GM18526 (cell line): ENCODE data around the gene PPP2R3C.

Experiments
- POLR2A ChIP-seq: IDR thresholded peaks from 3 replicates; pipeline ENCODE4 v1.6.1; 2011; ENCODE audit not compliant: insufficient read length; ENCODE audit errors: extremely low read depth

PPP2R3C gene

GRCh38 chr14:35140718-35141581, 19.2 kb upstream of the PPP2R3C start:
- TF ChIP-seq POLR2A: no peak

GRCh38 chr14:35138585-35138984, 16.8 kb upstream of the PPP2R3C start:
- no peak for TF ChIP-seq POLR2A

- TF ChIP-seq POLR2A: no peak
These were observed 12.7 kb upstream of the PPP2R3C start for GRCh38 chr14:35134329-35135123.

GRCh38 chr14:35133542-35134328, 11.9 kb upstream of the PPP2R3C start:
- TF ChIP-seq POLR2A: no peak

- TF ChIP-seq POLR2A: no peak
These were observed 2.3 kb upstream of the PPP2R3C start for GRCh38 chr14:35124127-35124526.

DNA sequence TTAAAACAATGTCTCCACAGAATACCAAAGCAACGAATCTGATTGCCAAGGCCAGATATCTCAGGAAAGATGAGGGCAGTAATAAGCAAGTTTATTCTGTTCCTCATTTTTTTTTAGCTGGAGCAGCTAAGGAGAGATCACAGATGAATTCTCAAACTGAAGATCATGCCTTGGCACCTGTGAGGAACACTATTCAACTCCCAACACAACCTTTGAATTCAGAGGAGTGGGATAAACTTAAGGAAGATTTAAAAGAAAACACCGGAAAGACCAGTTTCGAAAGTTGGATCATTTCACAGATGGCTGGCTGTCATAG, 1.6 kb upstream of the PPP2R3C start:
- no peak for TF ChIP-seq POLR2A

GRCh38 chr14:35122696-35123387, 1.1 kb upstream of the PPP2R3C start:
- TF ChIP-seq POLR2A: peak; percentile 42

GRCh38 chr14:35121026-35121886, 534 bp downstream of the PPP2R3C start:
- no peak for TF ChIP-seq POLR2A

DNA sequence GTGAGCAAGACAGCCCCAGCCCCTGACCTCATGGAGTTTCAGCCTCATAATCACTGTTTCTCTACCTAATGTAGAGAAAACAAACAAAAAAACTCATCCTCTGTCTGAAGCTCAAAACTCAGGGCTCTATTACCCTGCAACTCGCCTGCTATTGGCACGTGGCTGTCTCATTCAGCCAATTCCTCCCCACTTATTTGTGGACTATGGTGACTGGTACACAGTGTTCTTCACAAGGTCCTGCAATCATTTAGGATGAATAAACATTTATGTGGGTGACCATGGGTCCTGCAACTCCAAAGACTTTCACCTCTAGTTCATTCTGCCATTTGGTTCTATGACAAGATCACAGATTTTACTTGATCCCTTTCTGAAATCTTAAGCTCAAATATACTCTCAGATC, 4.7 kb downstream of the PPP2R3C start:
- TF ChIP-seq POLR2A: no peak

DNA sequence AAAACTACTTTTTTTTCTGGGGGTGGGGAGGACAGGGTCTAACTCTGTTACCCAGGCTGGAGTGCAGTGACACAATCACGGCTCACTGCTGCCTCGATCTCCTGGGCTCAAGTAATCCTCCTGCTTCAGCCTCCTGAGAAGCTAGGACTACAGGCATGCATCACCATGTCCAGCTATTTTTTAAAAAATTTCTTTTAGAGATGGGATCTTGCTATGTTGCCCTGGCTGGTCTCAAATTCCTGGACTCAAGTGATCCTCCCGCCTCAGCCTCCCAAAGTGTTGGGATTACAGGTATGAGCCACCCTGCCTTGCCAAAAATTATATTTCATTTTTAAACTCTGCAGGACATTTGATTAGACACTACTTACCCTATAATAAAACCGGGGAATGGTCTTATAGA, 5.5 kb downstream of the PPP2R3C start:
- no peak for TF ChIP-seq POLR2A

DNA sequence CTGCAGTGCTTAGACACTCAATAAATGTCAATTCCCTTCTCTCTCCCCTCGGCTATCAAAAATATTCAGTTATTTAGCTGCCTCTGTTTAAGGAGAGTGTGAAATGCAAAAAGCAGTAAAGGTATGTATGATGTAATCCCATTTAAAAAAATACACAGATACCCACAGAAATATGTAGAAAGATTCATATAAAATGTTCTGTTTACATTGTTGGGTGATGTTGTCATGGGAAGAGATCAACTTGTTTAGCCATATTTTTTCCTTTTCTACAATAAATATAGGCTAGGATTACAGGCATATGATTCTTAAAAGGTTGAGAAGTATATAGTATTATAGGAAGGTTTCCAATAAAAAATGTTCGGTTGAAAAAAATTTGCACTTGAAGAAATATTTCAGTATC, 7.8 kb downstream of the PPP2R3C start:
- TF ChIP-seq POLR2A: no peak

DNA sequence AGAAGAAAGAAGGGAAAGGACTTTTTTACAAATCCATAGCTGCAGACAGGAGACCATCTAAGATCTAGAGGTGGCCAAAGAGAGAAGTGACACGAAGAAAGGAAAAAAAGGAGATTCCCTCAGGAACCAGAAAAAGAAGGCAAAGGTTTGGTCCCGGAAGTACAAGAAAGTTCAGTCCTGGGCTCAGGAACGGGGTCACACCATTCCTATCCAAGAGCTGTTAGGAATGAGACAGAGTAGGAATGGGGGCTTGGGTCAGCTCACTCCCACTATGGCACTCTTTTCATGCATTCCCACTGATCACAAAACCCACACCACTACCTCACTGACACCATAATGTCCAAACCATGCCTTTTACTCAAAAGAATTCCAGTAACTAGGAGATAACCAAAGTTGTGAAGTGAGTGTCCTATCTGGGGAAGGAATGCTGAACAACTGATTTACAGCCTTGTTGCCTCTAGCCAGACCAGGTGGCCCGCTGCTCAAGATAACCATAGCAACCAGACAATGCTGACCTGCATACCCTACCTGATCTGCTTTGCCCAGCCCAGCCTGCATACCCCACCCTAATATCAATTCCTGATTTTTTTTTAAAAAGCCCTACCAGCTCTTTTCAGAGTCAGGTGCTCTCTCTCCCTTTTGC, 8.4 kb downstream of the PPP2R3C start:
- TF ChIP-seq POLR2A: no peak

- no peak for TF ChIP-seq POLR2A
These were observed 9.1 kb downstream of the PPP2R3C start for GRCh38 chr14:35112641-35113040.

DNA sequence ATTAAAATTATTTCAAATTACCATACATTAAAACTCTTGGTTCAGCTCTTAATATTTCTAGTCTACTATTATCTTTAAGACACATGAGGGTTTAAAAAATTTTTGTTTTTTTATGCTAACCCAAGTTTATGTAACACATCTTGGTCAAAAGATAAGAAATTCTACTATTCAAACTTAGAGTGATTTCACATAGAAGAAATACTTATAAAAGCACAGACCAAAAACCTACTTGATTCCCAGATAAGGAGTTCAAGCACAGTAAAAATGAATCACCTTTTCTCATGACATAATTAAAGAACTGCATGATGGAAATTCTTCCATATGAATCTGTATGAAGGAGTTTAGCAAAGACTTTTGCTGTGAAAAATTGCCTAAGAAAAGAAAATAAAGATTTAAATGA, 13.9 kb downstream of the PPP2R3C start:
- TF ChIP-seq POLR2A: no peak
